Lung microvascular endothelial cell (primary cell): ENCODE results near the gene CENPM. TPM values are rescaled to one million over a fixed set of nuclear protein-coding genes. Genes with fewer than 3 reads are reported as not detected.

ENCODE experiments used
- DNase-seq, 2 donors: peaks; one replicate each; pipeline versions ENCODE4 v3.0.0 to v3.0.0-alpha.2; 2010; ENCODE audit warnings: low read depth in 2 of 2
- total RNA-seq: library from RNA; depleted of rRNA; stranded (reverse); fragments of >200 nt; gene quantifications from 2 replicates; pipeline ENCODE4 v1.2.1, GENCODE V29; 2014

Gene CENPM
- total RNA-seq, 1 donor from 2014 or later, result 5.4 TPM

GRCh38 chr22:41900652-41901312, 46.2 kb downstream of the CENPM start:
- DNase-seq, result no peak

- no peak for DNase-seq
Observed at GRCh38 chr22:41899992-41900651, 46.8 kb downstream of the CENPM start.

- no peak for DNase-seq
Observed at GRCh38 chr22:41899110-41899509, 47.8 kb downstream of the CENPM start.

- no peak for DNase-seq
Observed at GRCh38 chr22:41898645-41899044, 48.3 kb downstream of the CENPM start.

- DNase-seq, result no peak
Observed at GRCh38 chr22:41893591-41894375, 53.2 kb downstream of the CENPM start.

- no peak for DNase-seq
Observed at GRCh38 chr22:41892721-41893120, 54.2 kb downstream of the CENPM start.

- no peak for DNase-seq
Observed at GRCh38 chr22:41891407-41891806, 55.5 kb downstream of the CENPM start.

Other genes with a start within 250 kb of the CENPM start
- 0.40 and 2.8 TPM in 2 replicates for gene MEI1, start 247.6 kb downstream of the CENPM start, total RNA-seq
- gene CCDC134, start 146.5 kb downstream of the CENPM start, total RNA-seq, result 2.4 and 4.8 TPM in 2 replicates
- 36.4 and 47.2 TPM in 2 replicates for gene SREBF2, start 114.0 kb downstream of the CENPM start, total RNA-seq
- gene SHISA8, start 32.1 kb downstream of the CENPM start, total RNA-seq, result not detected in 2 replicates
- under 0.01 TPM in 1 of 2 replicates, not detected in the other for gene TNFRSF13C, start 20.3 kb downstream of the CENPM start, total RNA-seq
- under 0.01 TPM in 2 replicates for gene SEPTIN3, start 22.3 kb upstream of the CENPM start, total RNA-seq
- not detected in 2 replicates for gene WBP2NL, start 51.6 kb upstream of the CENPM start, total RNA-seq
- 12.3 and 19.0 TPM in 2 replicates for gene NAGA, start 123.7 kb upstream of the CENPM start, total RNA-seq
- gene PHETA2, start 127.1 kb upstream of the CENPM start, total RNA-seq, result 17.0 and 22.8 TPM in 2 replicates
- 7.6 and 8.1 TPM in 2 replicates for gene SMDT1, start 132.5 kb upstream of the CENPM start, total RNA-seq
- gene NDUFA6, start 143.6 kb upstream of the CENPM start, total RNA-seq, result 47.9 and 48.2 TPM in 2 replicates
- under 0.01 and 0.20 TPM in 2 replicates for gene CYP2D6, start 183.7 kb upstream of the CENPM start, total RNA-seq